IMR-90 (cell line): ENCODE data around the gene PDLIM4. TPM values are rescaled to one million over a fixed set of nuclear protein-coding genes. Genes with fewer than 3 reads are reported as not detected.

Source experiments
- ATAC-seq: fragments of 200-7000 bp; cut with Tn5 transposase; 2 replicates; pipeline ENCODE4 v1.9.1; 2020; ENCODE audit warnings: low read depth, mild to moderate bottlenecking, moderate library complexity
- BruUV-seq: library from RNA; stranded (reverse); fragments of 400-500 nt; replicated peaks from 2 replicates; lab custom pipeline; 2021; lab: Mats Ljungman, UMichigan
- CTCF ChIA-PET: fragments of 300-600 bp; formaldehyde crosslinking; extraction: SDS; loops from one replicate; lab custom pipeline; 2021; ENCODE audit warnings: antibody characterized with exemption; lab: Yijun Ruan, JAX
- POLR2A ChIA-PET: fragments of 300-600 bp; sonication (Branson Sonifier 250); formaldehyde crosslinking; loops from one replicate; lab custom pipeline; 2022; ENCODE audit warnings: antibody characterized with exemption; ENCODE audit not compliant: unreplicated experiment; lab: Charles Lee
- DNase-seq: peaks from one replicate; pipeline ENCODE4 v3.0.0; 2013
- H2AFZ ChIP-seq: replicated peaks from 2 replicates; pipeline ENCODE3; 2013; ENCODE audit warnings: low read length, mild to moderate bottlenecking; ENCODE audit not compliant: poor library complexity
- H2AK5ac ChIP-seq: 2 replicates; pipeline ENCODE4 v1.6.1; 2013; ENCODE audit warnings: low read depth, low read length, inconsistent platforms
- H2AK9ac ChIP-seq: replicated peaks from 2 replicates; pipeline ENCODE3; 2013; ENCODE audit warnings: mild to moderate bottlenecking, low read depth, low read length, moderate library complexity; ENCODE audit not compliant: poor library complexity
- H2BK120ac ChIP-seq: 2 replicates; pipeline ENCODE4 v1.6.1; 2013; ENCODE audit warnings: low read depth, low read length, inconsistent platforms
- H2BK15ac ChIP-seq: 3 replicates; pipeline ENCODE4 v1.6.1; 2013; ENCODE audit warnings: low read depth, low read length, inconsistent platforms
- H2BK20ac ChIP-seq: 2 replicates; pipeline ENCODE4 v1.6.1; 2013; ENCODE audit warnings: low read depth, mild to moderate bottlenecking, inconsistent platforms, low read length, moderate library complexity
- H2BK5ac ChIP-seq: 2 replicates; pipeline ENCODE4 v1.6.1; 2013; ENCODE audit warnings: mild to moderate bottlenecking, low read depth, low read length, inconsistent platforms; ENCODE audit not compliant: poor library complexity, severe bottlenecking
- H3K14ac ChIP-seq: replicated peaks from 2 replicates; pipeline ENCODE4 v1.6.1; 2013; ENCODE audit warnings: low read depth, low read length, inconsistent platforms
- H3K18ac ChIP-seq: 2 replicates; pipeline ENCODE4 v1.6.1; 2013; ENCODE audit warnings: low read depth, low read length, control low read depth
- H3K23ac ChIP-seq: 2 replicates; pipeline ENCODE4 v1.6.1; 2013; ENCODE audit warnings: low read depth, low read length, inconsistent platforms
- H3K27ac ChIP-seq: 2 replicates; pipeline ENCODE4 v1.5.1; 2013; ENCODE audit warnings: mild to moderate bottlenecking, control low read depth, low read length; ENCODE audit not compliant: insufficient read depth
- H3K27me3 ChIP-seq: 2 replicates; pipeline ENCODE4 v1.6.1; 2013; ENCODE audit warnings: low read length; ENCODE audit not compliant: control insufficient read depth, insufficient read depth
- H3K36me3 ChIP-seq: 2 replicates; pipeline ENCODE4 v1.6.1; 2013; ENCODE audit warnings: low read length, mixed read lengths; ENCODE audit not compliant: control insufficient read depth, insufficient read depth
- H3K4ac ChIP-seq: 2 replicates; pipeline ENCODE4 v1.6.1; 2013; ENCODE audit warnings: low read depth, low read length, inconsistent platforms
- H3K4me1 ChIP-seq: 2 replicates; pipeline ENCODE4 v1.6.1; 2013; ENCODE audit warnings: low read length, mixed read lengths; ENCODE audit not compliant: control insufficient read depth, insufficient read depth
- H3K4me2 ChIP-seq: 2 replicates; pipeline ENCODE4 v1.6.1; 2013; ENCODE audit warnings: low read depth, mild to moderate bottlenecking, control low read depth, low read length, moderate library complexity
- H3K4me3 ChIP-seq: 2 replicates; pipeline ENCODE4 v1.5.1; 2013; ENCODE audit warnings: low read depth, mild to moderate bottlenecking, control low read depth, low read length, moderate library complexity; ENCODE audit not compliant: insufficient read depth
- H3K56ac ChIP-seq: 2 replicates; pipeline ENCODE4 v1.6.1; 2013; ENCODE audit warnings: low read length, inconsistent platforms; ENCODE audit not compliant: insufficient read depth; ENCODE audit errors: extremely low read depth
- H3K79me1 ChIP-seq, 2 experiments: 2 replicates each; pipeline ENCODE4 v1.6.1; 2013; ENCODE audit warnings: low read length in 2 of 2, inconsistent platforms in 1 of 2, low read depth in 1 of 2
- H3K9ac ChIP-seq: 2 replicates; pipeline ENCODE4 v1.6.1; 2013; ENCODE audit warnings: low read depth, low read length, control low read depth
- H3K9me1 ChIP-seq: 2 replicates; pipeline ENCODE4 v1.6.1; 2013; ENCODE audit warnings: low read length, inconsistent platforms; ENCODE audit not compliant: insufficient read depth
- H3K9me3 ChIP-seq: 2 replicates; pipeline ENCODE4 v1.6.1; 2013; ENCODE audit warnings: low read length; ENCODE audit not compliant: control insufficient read depth, insufficient read depth
- H4K20me1 ChIP-seq: 2 replicates; pipeline ENCODE4 v1.6.1; 2013; ENCODE audit warnings: low read length, inconsistent platforms; ENCODE audit not compliant: insufficient read depth
- H4K5ac ChIP-seq: 2 replicates; pipeline ENCODE4 v1.6.1; 2013; ENCODE audit warnings: mild to moderate bottlenecking, low read depth, low read length, control low read depth
- H4K8ac ChIP-seq, 2 experiments: 2 replicates each; pipeline ENCODE4 v1.6.1; 2013; ENCODE audit warnings: low read depth in 2 of 2, low read length in 2 of 2, control low read depth in 1 of 2, inconsistent platforms in 1 of 2
- H4K91ac ChIP-seq: 2 replicates; pipeline ENCODE4 v1.6.1; 2013; ENCODE audit warnings: low read depth, low read length, inconsistent platforms; ENCODE audit not compliant: insufficient read depth
- BHLHE40 ChIP-seq: fragments of 150-350 bp; IDR thresholded peaks from 2 replicates; pipeline ENCODE4 v1.6.1; 2016; ENCODE audit warnings: mild to moderate bottlenecking, low read depth, low read length
- CEBPB ChIP-seq: IDR thresholded peaks from 2 replicates; pipeline ENCODE4 v1.6.1; 2012; ENCODE audit warnings: low read depth, low read length, improper control_type of control experiment
- CHD1 ChIP-seq: IDR thresholded peaks from 2 replicates; pipeline ENCODE4 v1.6.1; 2012; ENCODE audit warnings: low read depth, low read length, improper control_type of control experiment
- FOS ChIP-seq: fragments of 150-350 bp; IDR thresholded peaks from 2 replicates; pipeline ENCODE4 v1.6.1; 2016; ENCODE audit warnings: low read depth, low read length
- MAFK ChIP-seq: IDR thresholded peaks from 2 replicates; pipeline ENCODE4 v1.6.1; 2012; ENCODE audit warnings: low read depth, low read length, improper control_type of control experiment
- MAZ ChIP-seq: IDR thresholded peaks from 2 replicates; pipeline ENCODE4 v1.6.1; 2012; ENCODE audit warnings: low read depth, mild to moderate bottlenecking, low read length, improper control_type of control experiment, moderate library complexity, borderline replicate concordance
- MXI1 ChIP-seq: IDR thresholded peaks from 2 replicates; pipeline ENCODE4 v1.6.1; 2012; ENCODE audit warnings: low read depth, mild to moderate bottlenecking, low read length, moderate library complexity, borderline replicate concordance
- NFE2L2 ChIP-seq: fragments of 150-350 bp; IDR thresholded peaks from 2 replicates; pipeline ENCODE4 v1.6.1; 2016; ENCODE audit warnings: low read depth, mild to moderate bottlenecking, low read length
- POLR2A ChIP-seq: IDR thresholded peaks from 2 replicates; pipeline ENCODE4 v1.6.1; 2012; ENCODE audit warnings: mild to moderate bottlenecking, low read depth, low read length
- RAD21 ChIP-seq: IDR thresholded peaks from 2 replicates; pipeline ENCODE4 v1.6.1; 2012; ENCODE audit warnings: low read length, improper control_type of control experiment
- RCOR1 ChIP-seq: IDR thresholded peaks from 2 replicates; pipeline ENCODE4 v1.6.1; 2012; ENCODE audit warnings: mild to moderate bottlenecking, low read length, improper control_type of control experiment; ENCODE audit not compliant: insufficient replicate concordance
- RFX5 ChIP-seq: IDR thresholded peaks from 2 replicates; pipeline ENCODE4 v1.8.0; 2012; ENCODE audit warnings: low read depth, mild to moderate bottlenecking, low read length, moderate library complexity
- SMC3 ChIP-seq: fragments of 150-350 bp; IDR thresholded peaks from 2 replicates; pipeline ENCODE4 v1.6.1; 2016; ENCODE audit warnings: low read depth, mild to moderate bottlenecking, antibody characterized with exemption, low read length, moderate library complexity
- WGBS, 2 experiments: methylation state at CpG; one replicate each; pipeline versions ENCODE4 v1.1.5 to v1.1.7; 2013; ENCODE audit warnings: missing lambda C conversion rate in 2 of 2; ENCODE audit not compliant: insufficient read length in 1 of 2; ENCODE audit errors: extremely low coverage in 2 of 2; 5-methylcytosine and 5-hydroxymethylcytosine counted together
- dilution Hi-C: fragments of 300-500 bp; cut with HindIII; formaldehyde crosslinking; loops from one replicate; pipeline ENCODE4 v1.14.3; 2018; ENCODE audit warnings: low sequenced_read_pairs; ENCODE audit not compliant: unreplicated experiment
- in situ Hi-C: fragments of 300-500 bp; cut with MboI; formaldehyde crosslinking; loops from 3 replicates; pipeline ENCODE4 v1.14.3; 2019; ENCODE audit warnings: low sequenced_read_pairs, inconsistent platforms, mixed read lengths
- intact Hi-C: fragments of 100-400 bp; cut with micrococcal nuclease; formaldehyde crosslinking; loops from 2 replicates; pipeline ENCODE4 v1.10.0; 2022
- polyA plus RNA-seq, 3 experiments: library from polyadenylated mRNA; depleted of rRNA; stranded (reverse); fragments of >200 nt; gene quantifications; 2 replicates each; pipeline ENCODE4 v1.2.3, GENCODE V29; 2012; ENCODE audit warnings: low replicate concordance in 1 of 3
- total RNA-seq: library from RNA; depleted of rRNA; stranded (reverse); fragments of >200 nt; gene quantifications from 2 replicates; pipeline ENCODE4 v1.2.3, GENCODE V29; 2012
- TF ChIP-seq, protein P1 (sequence below): conservative IDR thresholded peaks from 2 replicates; pipeline ENCODE4 v1.5.1; 2012; ENCODE audit warnings: mild to moderate bottlenecking, low read depth, low read length, improper control_type of control experiment
- TF ChIP-seq, protein P2 (sequence below): fragments of 150-350 bp; IDR thresholded peaks from 2 replicates; pipeline ENCODE4 v1.6.1; 2017; ENCODE audit warnings: mild to moderate bottlenecking, antibody characterized with exemption, low read length, low read depth
- TF ChIP-seq, protein P3 (sequence below): fragments of 150-350 bp; IDR thresholded peaks from 2 replicates; pipeline ENCODE4 v1.6.1; 2016; ENCODE audit warnings: low read depth, mild to moderate bottlenecking, low read length, moderate library complexity, borderline replicate concordance

PDLIM4 gene
- total and polyA plus RNA-seq, 2 of the 4 experiments (the other 2 are of a cell fraction): 61.1 to 214 TPM

DNA sequence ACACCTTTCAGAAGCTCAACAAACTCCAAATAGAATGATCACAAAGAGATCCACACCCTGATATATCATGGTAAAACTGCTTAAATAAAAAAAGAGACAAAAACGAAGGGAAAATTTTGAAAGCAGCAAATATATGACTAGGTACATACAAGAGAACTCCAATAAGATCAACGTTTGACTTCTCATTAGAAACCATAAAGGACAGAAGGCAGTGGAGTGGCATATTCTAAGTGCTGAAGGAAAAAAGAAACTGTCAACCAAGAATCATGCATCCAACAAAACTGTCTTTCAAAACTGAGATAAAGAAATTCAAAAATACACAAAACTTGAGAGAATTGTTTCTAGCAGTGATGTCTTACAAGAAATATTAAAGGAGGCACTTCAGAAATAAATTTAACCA, 47.9 kb downstream of the PDLIM4 start:
- peaks cover 10% of the 10 kb centered on the region; the same call in 1 of the 2 replicates for H3K9me1 ChIP-seq
- no peak for TF ChIP-seq RAD21
- no peak for TF ChIP-seq RCOR1
- no peak for TF ChIP-seq MAFK
- no peak for TF ChIP-seq CHD1
- TF ChIP-seq MXI1: no peak
- TF ChIP-seq, protein P1, sequence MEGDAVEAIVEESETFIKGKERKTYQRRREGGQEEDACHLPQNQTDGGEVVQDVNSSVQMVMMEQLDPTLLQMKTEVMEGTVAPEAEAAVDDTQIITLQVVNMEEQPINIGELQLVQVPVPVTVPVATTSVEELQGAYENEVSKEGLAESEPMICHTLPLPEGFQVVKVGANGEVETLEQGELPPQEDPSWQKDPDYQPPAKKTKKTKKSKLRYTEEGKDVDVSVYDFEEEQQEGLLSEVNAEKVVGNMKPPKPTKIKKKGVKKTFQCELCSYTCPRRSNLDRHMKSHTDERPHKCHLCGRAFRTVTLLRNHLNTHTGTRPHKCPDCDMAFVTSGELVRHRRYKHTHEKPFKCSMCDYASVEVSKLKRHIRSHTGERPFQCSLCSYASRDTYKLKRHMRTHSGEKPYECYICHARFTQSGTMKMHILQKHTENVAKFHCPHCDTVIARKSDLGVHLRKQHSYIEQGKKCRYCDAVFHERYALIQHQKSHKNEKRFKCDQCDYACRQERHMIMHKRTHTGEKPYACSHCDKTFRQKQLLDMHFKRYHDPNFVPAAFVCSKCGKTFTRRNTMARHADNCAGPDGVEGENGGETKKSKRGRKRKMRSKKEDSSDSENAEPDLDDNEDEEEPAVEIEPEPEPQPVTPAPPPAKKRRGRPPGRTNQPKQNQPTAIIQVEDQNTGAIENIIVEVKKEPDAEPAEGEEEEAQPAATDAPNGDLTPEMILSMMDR: no peak
- no peak for TF ChIP-seq CEBPB
- TF ChIP-seq RFX5: no peak
- no peak for TF ChIP-seq SMC3
- TF ChIP-seq POLR2A: no peak
- no peak for TF ChIP-seq MAZ
- TF ChIP-seq, protein P2, sequence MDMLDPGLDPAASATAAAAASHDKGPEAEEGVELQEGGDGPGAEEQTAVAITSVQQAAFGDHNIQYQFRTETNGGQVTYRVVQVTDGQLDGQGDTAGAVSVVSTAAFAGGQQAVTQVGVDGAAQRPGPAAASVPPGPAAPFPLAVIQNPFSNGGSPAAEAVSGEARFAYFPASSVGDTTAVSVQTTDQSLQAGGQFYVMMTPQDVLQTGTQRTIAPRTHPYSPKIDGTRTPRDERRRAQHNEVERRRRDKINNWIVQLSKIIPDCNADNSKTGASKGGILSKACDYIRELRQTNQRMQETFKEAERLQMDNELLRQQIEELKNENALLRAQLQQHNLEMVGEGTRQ: no peak
- no peak for TF ChIP-seq FOS
- TF ChIP-seq, protein P3, sequence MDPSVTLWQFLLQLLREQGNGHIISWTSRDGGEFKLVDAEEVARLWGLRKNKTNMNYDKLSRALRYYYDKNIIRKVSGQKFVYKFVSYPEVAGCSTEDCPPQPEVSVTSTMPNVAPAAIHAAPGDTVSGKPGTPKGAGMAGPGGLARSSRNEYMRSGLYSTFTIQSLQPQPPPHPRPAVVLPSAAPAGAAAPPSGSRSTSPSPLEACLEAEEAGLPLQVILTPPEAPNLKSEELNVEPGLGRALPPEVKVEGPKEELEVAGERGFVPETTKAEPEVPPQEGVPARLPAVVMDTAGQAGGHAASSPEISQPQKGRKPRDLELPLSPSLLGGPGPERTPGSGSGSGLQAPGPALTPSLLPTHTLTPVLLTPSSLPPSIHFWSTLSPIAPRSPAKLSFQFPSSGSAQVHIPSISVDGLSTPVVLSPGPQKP: no peak
- TF ChIP-seq BHLHE40: no peak
- no peak for TF ChIP-seq NFE2L2
- CTCF ChIA-PET: no interaction called here
- POLR2A ChIA-PET: no interaction called here
- no TSS peak for BruUV-seq
- no peak for DNase-seq
- no peak overlapping the region for H3K27ac ChIP-seq
- no peak overlapping the region for H4K8ac ChIP-seq
- peaks cover 26 to 34% of the 10 kb centered on the region in 2 experiments for H3K79me1 ChIP-seq
- WGBS, 2 experiments: no CpG with 5 or more reads among the region's 2 CpGs
- H3K36me3 ChIP-seq: no peaks in the 10 kb centered on the region
- H3K4me1 ChIP-seq: no peaks in the 10 kb centered on the region
- H2AFZ ChIP-seq: no peak overlapping the region
- no peak overlapping the region for H3K4me3 ChIP-seq
- no peak overlapping the region for H3K18ac ChIP-seq
- no peak overlapping the region for H3K23ac ChIP-seq
- H2AK5ac ChIP-seq: no peak overlapping the region
- no peak overlapping the region for H2BK15ac ChIP-seq
- H2BK20ac ChIP-seq: no peak overlapping the region
- H2BK120ac ChIP-seq: no peak overlapping the region
- no peak overlapping the region for H3K14ac ChIP-seq
- H3K4ac ChIP-seq: no peak overlapping the region
- no peak overlapping the region for H4K5ac ChIP-seq
- H3K9ac ChIP-seq: no peak overlapping the region
- no peak overlapping the region for H4K91ac ChIP-seq
- intact Hi-C loops (no loop called here), dilution Hi-C loops (no loop called here), in situ Hi-C loops (no loop called here)
- no peaks in the 10 kb centered on the region for H3K27me3 ChIP-seq
- H3K4me2 ChIP-seq: no peak overlapping the region
- no peak overlapping the region for H2BK5ac ChIP-seq
- no peak for ATAC-seq
- no peaks in the 10 kb centered on the region for H4K20me1 ChIP-seq
- H2AK9ac ChIP-seq: no peak overlapping the region
- no peak overlapping the region for H3K56ac ChIP-seq
- no peaks in the 10 kb centered on the region; the same call in 1 of the 2 replicates for H3K9me3 ChIP-seq
